Cortex of kidney (tissue), 1 donor: ENCODE measurements around the gene BLNK.
"Not testable (repeated sequence)": the region's sequence is repeated elsewhere in the genome, so short reads cannot be mapped to it uniquely, and the experiment has no call there.

Experiments used
- DNase-seq: peaks from one replicate; lab custom pipeline; 2025; lab: John Stamatoyannopoulos, UW

The BLNK gene

DNA sequence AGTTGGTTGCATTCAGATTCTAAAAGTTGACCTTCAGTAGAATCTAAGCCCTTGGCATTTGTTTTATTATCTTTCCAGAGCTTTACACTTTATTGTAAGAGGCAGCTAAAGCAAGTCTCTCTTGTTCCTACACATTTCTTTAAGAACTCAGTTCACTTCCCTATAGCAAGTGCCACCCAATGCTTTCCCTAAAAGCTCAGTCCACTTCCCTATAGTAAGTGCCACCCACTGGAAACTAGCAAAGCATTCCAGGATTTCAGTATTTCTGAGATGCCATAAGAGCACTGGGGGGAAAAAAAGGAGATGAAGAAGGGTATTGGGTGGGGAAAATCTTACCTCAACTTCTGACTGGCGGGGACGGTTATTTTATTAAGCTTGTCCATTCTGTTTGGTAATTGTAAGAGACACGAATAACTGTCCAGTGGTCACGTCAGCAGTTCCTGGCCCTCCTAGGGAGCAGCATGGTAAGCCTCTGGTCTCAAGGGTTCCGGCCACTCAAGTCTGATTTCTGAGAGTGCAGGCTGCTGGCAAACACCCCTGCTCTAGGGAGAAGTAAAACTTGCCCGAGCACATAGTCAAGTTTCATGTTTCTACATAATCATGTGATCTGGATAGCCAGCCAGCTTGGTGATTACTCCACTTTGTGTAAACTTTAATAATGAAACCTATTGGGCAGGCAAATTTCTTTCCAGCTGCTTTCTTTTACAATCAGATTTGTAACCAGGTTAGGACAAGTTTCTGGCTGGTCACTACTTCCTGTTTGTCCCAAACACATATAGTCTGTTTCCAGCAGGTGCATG lies at the start of gene BLNK:
BLNK (minus strand) TSS at position 554 of the 800 bp plus-strand sequence; CDS start at position 383, 171 bp downstream.
- DNase-seq = no peak

DNA sequence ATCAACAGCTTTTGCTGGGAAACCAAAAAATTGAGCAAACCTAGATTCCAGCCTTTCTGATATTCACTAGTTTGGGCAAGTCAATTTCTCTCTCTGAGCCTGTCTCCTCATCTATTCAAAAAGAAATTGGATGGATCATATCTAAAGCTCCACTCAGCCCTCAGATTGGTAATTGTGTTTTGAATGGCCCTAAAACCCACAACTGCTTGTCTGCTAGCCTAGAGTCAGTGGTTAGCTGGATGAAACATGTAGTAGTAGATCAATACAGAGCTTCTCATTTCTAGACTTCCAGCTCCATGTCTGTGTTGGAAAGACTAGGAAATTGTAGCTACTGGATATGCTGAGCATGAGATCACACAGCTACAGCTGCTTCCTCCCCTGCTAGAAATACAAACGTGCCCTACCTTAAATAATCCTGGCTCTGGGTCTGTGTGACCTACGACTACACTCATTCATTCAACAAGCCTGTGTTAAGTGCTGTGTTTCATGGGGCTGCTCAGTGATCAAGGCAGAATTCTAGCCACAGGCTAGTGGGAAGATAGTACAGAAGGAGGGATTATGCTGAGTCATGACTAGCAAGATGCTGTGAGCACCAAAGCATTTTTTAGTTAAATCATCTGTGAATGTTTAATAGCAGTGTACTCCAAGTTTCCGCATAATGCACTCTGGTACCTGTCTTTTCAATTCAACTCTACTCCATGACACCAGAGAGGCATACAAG lies 48.5 kb upstream of the BLNK start:
- no peak for DNase-seq

DNA sequence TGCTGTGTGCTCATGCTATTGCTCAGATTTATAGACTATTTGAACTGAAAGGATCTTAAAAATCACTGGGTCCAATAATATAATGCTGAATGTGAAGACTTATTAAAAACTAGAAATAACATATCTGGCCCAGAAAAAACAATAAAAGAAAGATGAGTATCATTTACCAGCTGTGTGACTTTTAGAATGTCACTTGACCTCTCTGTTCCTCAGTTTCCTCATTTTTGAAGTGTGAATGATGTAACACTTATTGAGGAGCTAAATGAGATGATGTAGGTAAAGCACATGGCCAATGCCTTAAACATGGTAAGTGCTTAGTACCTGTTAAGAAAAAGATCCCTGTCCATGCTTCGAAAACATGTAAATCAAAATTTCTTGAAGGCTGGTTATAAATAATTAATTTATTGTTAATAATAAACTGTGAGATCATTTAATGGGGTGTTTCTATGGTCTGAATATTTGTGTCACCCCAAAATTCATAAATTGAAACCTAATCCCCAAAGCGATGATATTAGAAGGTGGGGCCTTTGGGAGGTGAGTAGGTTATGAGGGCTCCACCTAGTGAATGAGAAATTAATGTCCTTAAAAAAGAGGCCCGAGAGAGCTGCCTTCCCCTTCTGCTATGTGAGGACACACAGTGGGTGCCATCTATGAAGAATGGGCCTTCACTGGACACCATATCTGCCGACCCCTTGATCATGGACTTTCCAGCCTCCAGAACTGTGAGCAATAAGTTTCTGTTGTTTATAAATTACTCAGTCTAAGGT lies 45.9 kb upstream of the BLNK start:
- DNase-seq = no peak

DNA sequence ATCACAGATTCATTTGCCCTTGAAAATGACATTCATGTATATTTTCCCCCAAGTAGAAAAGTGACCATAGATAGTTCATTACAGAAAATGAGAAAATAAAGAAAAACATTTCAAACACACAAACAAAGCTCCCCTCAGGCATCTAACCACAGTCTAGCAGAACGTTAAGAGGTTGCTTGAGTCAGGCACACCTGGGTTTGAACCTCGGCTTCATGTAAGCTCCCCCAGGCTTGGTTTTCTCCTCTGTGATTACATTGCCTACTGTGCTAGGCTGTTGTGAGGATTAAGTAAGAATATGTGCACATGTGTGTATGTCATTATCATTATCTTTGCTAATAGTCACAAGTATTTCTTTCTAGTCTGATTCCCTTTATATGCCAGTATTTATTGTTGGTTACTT lies 42.0 kb upstream of the BLNK start:
- DNase-seq = no peak

DNA sequence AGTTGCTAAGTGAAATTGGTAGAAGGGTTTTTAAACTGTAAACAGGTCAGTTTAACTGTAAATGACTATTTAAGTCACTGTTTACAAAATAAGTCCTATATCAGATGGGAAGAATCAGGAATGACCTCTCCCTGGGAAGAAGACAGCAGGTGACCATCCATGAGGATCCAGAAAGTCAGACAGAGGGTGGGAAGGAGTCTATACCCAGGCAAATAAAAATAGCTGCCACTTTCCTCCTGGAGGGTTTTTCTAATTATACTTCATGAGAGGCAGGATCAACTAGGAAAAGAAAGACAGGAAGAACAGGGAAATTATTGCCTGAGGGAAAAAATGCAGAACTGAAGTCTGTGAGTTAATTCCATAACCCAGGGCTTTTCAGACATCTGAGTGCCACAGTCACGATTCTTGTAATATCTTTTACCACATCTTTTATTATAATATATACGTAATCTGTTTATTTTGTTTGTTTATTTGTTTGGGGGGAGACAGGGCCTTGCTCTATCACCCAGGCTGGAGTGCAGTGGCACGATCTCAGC lies 39.9 kb upstream of the BLNK start:
- DNase-seq = no peak

DNA sequence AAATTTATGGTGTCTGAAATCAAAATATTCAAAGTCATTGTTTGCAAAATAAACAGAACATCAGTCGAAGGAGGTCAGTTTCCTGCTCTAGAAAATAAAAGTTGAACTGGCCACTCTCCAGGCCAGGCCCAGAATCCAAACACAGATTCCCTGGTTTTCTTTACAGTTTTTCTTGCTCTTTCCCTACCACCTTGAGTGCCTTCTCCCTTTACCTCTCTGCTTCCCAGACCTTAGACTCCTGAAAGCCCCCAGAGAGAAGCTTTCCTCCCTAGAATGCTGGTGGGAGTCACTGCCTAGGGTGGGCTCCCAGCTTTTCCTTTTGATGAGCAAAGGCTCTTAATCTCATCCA lies 38.9 kb upstream of the BLNK start:
- DNase-seq = no peak

DNA sequence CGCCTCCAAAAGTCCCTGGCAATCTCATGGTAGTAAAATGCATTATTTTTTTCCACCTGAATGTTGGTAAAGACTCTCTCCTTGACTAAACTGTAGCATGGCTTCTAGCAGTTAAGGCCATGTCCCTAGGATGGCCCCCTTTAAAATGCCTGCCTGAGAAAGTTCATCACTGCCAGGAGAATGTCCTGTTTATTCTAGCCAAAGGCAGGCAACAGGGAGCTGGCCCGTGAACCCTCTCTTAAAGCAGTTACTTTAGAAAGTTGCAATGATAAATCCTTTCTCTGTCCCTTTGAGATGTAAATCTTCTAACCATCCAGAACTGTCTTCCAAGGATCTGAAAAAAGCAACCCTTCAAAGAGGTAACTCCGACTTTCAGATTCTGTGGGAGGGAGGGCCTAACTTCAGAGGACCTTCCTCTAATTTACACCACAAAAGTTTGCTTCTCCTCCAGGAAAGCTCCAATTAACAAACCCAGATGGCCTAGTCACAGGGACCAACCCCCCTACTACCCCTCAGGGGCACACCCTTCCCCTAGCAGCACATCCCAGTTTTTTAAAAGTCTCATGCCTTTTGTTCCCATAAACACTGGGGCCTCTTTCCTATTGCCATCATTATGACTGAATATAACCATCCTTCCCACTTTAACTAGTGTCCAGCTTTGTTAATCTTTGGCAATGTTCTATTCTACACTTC lies 38.4 kb upstream of the BLNK start:
- DNase-seq = no peak

DNA sequence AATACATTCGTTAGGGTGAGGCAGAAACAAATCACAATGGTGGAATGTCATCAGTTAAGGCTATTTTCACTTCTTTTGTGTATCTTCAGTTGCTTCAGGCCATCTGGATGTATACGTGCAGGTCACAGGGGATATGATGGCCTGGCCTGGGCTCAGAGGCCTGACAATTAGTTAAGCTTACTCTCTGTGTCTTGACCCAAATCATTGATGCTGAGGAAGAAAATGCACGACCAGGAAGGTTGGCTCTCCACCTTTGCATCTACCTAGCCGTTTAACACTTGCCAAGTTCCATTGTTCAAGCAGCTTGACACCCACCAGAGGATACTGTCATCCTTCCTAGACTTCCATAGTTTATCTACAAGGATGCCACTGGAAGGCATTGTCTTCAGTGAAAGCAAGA lies 37.5 kb upstream of the BLNK start:
- DNase-seq = not testable (repeated sequence)

DNA sequence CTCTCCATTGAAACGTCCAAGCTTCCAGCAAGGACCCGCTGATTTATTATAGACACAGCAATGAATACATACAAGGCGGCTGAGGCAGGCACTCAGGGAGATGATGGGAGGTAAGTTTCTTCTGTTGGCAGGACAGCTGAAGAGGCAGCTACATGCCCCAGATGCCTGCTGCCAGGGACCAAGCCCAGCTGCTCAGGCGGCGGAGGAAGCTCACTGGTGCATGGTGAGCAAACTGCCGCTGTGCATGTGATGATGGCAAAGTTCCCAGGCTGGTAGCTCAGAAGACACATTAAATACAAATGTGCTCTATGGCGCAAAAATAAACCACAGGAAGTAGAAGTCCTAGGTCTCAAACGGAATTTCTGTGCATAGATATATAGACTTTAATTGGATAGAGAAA lies 35.1 kb upstream of the BLNK start:
- no peak for DNase-seq

DNA sequence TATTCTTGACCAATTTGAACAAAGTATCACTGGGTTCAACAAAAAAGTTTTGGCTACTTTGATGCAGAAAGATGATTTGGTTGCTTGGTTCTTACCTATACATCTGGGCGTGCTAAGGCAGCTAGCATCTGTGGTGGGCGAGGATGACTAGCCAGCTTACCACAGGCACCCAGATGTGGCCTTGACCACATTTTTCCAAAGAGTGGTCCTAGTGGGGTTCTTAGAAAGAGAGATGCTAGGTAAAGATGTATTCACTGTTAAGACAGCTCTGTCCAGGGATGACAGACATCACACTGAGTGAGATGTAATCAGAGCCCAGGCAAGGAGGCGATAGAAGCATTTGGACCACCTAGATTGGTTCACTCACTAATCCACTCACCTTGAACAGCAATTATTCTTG lies 33.6 kb upstream of the BLNK start:
- DNase-seq = no peak

DNA sequence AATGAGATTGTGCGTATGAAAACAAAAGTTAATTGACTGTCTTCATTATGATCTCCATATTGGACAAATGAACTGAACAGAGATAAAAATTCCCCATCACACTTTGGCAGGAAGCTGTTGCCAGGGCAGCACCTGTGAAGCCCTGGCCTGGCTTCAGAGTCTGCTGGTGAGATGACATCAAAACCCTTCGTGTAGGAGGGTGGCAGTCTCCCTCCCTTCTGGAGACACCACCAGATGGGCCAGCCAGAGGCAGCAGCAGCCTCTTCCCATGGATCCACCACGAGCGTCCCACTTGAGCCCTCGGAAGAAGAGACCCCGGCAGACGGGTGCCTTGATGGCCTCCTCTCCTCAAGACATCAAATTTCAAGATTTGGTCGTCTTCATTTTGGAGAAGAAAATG lies 32.9 kb upstream of the BLNK start, which contains the start of gene DNTT:
DNTT (plus strand) TSS at position 205 of the 400 bp plus-strand sequence; CDS start at position 269, 64 bp downstream.
- DNase-seq = no peak

DNA sequence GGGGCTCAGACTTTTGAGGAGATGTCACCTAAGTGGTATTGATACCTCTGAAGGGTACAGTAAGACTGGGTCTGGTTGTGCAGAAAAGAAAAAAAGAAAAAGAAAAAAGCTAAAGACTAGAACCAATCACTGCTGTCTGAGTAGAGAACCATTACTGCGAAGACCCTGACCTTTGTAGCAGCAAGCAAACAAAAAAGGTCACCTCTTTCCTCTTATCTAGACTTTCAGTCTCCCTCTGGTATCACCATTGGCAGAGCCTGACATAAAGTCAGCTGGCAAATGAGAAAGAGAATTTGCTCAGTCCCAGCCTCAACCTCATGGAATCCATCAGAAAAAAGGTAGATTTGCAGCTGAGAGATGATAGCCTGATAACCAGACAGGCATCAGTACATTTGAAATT lies 30.2 kb upstream of the BLNK start:
- no peak for DNase-seq

DNA sequence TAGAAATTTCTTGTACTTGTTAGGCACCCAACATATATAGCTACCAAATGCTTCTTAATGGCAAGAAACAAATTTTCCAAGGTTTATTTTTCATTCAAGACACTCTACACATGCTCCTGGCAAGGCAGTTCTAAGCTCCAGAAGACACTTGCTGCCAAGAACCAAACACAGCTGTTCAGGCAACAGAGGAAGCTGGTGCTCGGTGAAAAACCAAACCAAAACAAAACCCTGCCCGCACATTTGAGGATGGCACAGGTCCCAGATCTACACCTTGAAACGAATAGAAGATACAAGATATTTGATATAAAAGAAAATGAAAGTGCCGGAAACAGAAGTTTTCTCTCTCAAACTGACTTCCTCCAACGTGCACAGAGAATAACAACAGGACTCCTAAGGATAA lies 28.0 kb upstream of the BLNK start:
- DNase-seq = no peak

DNA sequence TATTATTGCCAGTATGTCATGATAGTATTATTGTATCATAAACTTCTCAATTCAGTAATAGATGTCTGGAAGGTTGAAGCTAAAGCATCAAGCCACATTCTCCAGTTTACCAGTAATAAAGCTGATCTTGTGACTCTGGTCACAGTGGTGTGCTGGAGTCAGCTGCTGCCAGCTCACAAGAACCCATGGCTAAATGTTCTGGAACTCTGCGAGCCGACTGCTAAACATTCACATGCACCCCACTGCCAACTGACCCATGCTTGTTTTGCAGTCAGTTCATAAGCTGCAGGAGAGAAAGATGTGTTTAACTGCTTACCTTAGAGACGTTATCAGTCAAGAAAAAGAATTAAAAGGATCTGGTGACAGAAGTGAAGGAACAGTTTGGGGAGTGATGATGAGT lies 27.0 kb upstream of the BLNK start:
- no peak for DNase-seq

DNA sequence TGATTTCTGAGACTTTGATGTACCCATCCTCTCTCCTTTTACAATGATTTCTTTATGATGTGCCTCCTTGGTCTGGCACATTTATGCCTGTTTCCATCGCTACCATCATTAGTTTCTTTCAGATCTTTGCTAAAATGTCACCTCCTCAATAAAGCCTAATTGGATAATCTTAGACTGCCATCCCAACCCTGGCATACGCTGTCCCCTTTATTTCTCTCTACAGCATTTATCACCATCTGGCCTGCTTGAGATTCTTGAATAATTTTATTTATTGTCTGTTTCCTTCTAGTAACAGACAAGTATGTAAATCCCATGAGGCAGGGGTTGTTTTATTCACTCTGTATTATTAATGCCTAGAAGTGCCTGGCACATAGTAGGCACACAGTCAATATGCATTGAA lies 26.1 kb upstream of the BLNK start:
- no peak for DNase-seq

DNA sequence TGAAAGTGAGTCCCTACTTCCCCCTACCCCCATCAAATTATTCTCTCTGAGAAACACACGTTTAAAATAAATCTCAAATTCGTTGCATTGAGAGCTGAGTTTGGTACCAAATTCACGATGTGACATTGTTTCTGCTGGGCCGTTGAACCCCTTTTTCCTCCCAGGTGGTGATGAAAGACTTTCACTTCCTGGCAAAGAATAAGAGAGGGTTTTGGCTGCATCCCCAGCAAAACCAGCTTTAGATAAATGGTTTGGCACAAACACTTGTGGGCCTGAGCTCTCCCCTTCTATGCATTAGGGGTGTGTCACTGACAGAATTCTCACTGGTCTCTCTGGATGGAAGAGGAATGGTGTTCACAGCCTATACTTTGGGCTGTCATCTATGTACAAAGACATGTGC lies 24.1 kb upstream of the BLNK start:
- no peak for DNase-seq

DNA sequence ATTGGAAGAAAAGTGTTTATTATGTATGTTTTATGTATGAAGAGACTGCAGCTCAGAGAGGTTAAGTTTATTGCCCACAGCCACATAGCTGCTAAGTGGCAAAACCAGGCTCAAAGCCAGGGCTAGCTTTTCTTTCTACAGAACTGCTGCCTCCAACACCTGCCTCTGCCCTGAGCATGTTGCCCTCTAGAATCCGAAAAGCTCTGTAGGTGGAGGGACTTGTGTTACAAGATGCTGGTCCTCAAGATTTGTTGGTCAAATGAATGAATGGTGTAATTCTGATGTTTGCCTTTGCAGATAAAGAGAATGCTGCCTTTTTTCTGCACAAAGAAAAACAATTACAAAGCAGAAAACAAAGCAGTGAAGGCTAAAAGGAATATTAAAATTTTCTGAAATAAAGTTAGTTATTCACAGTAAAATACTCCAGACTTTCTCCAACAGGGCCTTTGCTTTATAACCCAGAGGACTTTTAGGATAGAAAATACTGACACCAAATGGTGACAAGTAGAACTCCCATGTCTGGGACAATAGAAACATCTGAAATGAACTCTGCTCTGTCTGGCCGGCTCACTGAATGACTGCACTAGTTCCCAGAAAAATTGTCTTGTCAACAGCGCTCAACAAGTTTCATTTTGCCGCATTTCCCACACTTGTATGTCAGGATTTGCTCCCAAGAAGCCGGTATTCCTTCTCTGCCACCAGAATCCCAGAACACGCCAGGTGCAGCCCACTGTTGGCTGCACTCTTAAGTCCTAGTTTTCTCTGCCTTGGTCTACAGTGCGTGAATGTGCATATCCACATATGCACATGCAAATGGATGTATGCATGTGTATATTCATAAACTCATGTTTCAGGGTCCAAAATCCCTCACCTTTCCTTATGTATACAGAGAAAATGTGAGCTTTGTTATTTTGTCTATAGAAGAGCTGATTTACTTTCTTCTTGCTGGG lies 21.9 kb upstream of the BLNK start:
- no peak for DNase-seq

DNA sequence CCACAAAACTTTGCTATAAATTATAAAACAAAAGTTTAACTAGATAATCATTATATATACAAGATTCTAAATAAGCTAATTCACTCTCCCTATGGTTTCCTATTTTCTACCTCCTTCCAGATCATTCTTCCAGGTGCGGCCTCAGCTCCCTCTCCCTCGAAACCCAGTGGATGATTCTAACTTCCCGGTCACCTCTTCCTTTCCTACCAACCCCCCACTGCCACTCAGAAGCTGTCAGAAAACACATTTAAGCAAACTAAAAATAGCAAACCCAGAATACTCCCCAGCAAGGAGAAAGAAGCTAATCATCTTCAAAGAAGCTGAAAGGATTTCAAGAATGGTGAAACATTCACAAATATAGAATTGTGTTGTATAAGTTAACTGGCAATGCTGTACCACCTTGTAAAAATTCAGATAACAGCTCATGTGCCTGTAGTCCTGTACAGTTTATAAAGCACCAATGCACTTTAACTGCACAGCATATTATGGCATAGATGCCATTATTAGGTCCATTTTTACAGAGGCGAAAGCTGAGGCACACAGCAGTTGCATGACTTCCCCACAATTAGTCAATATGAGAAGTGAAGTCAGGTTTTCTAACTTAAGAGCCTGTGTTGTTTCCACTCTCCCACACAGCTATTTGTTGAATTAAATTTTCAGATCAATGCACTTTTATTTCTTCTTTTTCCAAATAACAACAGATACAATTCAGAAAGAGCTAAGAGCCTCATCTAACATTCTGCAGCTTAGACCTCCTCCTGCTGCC lies 19.2 kb upstream of the BLNK start:
- no peak for DNase-seq

DNA sequence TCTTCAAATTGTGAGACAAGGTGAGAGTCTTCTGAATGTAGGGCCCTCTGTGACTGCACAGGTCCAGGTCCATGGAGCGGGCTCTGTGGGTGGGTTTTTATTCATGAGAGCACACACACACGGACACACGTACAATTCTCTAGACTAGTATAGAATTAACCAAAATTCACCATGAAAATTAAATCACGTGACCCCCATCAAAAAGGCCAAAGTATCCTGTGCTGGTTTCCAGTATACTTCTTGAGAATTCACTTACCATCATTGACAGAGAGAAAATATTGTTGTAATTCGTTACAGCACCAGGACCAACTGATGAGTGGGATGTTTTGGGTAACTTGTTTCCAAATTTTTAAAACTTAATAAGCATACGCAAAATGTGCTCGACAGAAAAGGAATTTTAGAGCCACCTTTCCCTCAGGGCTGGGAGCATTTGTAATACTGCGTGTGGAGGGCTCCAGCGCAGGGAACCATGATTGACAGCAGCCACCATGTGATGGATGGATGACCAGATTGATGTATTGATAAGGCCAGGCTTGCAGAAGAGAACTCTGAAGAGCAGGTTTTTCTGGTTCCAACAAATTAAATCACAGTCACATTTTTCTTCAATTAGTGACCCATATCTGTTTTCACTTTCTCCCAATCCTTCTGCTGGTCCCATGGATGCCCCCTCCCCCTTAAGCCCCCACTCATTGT lies 18.0 kb upstream of the BLNK start:
- no peak for DNase-seq
